ENCODE results near the gene HASPIN. TPM values are rescaled to one million over a fixed set of nuclear protein-coding genes. Genes with fewer than 3 reads are reported as not detected.

Gene HASPIN
- total and polyA plus RNA-seq, 12 donors, result 0.12 to 1.5 (median 0.25) TPM; not detected in 1

- no peaks in the 10 kb centered on the region for H3K9me3 ChIP-seq
- no peak overlapping the region for H3K27ac ChIP-seq
- DNase-seq, result no peak
- intact Hi-C loops (cut with DNase I), result no loop called here
- TF ChIP-seq, protein P1, sequence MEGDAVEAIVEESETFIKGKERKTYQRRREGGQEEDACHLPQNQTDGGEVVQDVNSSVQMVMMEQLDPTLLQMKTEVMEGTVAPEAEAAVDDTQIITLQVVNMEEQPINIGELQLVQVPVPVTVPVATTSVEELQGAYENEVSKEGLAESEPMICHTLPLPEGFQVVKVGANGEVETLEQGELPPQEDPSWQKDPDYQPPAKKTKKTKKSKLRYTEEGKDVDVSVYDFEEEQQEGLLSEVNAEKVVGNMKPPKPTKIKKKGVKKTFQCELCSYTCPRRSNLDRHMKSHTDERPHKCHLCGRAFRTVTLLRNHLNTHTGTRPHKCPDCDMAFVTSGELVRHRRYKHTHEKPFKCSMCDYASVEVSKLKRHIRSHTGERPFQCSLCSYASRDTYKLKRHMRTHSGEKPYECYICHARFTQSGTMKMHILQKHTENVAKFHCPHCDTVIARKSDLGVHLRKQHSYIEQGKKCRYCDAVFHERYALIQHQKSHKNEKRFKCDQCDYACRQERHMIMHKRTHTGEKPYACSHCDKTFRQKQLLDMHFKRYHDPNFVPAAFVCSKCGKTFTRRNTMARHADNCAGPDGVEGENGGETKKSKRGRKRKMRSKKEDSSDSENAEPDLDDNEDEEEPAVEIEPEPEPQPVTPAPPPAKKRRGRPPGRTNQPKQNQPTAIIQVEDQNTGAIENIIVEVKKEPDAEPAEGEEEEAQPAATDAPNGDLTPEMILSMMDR (IDR thresholded peaks at IDR 0.05), result no peak
- no peak for ATAC-seq
- WGBS, 2 donors, result 96 to 100% methylated on average over 3 of the region's 3 CpGs
- no peaks in the 10 kb centered on the region for H3K36me3 ChIP-seq
- no peak overlapping the region for H3K4me3 ChIP-seq
- H3K4me1 ChIP-seq, result no peaks in the 10 kb centered on the region
- peaks cover 0 to 4% (median 0%) of the 10 kb centered on the region in 7 donors for H3K27me3 ChIP-seq
These were observed 50.3 kb downstream of the HASPIN start for GRCh38 chr17:3773966-3774365.

Other genes starting within 250 kb of the HASPIN start
- gene ASPA, start 247.9 kb upstream of the HASPIN start, total RNA-seq, result 1 to 10 TPM in 9 of 10 donors, under 1 TPM in 1; 0.34 to 2.9 (median 1.5) TPM
- gene ASPA, start 247.9 kb upstream of the HASPIN start, polyA plus RNA-seq, result 1 to 10 TPM in 1 of 2 donors, under 1 TPM in 1; 0.26 to 1.8 TPM
- gene TRPV3, start 166.1 kb upstream of the HASPIN start, total RNA-seq, result 1 to 10 TPM in 5 of 10 donors, under 1 TPM in 5; 0.17 to 1.8 (median 1.1) TPM
- 1 to 10 TPM in 1 of 2 donors, under 1 TPM in 1; 0.19 to 2.8 TPM for gene TRPV3, start 166.1 kb upstream of the HASPIN start, polyA plus RNA-seq
- 1 to 10 TPM; 2.2 to 6.5 (median 3.7) TPM for gene TRPV1, start 114.5 kb upstream of the HASPIN start, total RNA-seq
- 10 to 100 TPM in 1 of 2 donors, 1 to 10 TPM in 1; 2.1 to 12.5 TPM for gene TRPV1, start 114.5 kb upstream of the HASPIN start, polyA plus RNA-seq
- gene SHPK, start 87.7 kb upstream of the HASPIN start, total RNA-seq, result 1 to 10 TPM; 2.6 to 5.8 (median 4.2) TPM
- gene SHPK, start 87.7 kb upstream of the HASPIN start, polyA plus RNA-seq, result 1 to 10 TPM; 2.3 to 7.6 TPM
- 10 to 100 TPM in 1 of 10 donors, 1 to 10 TPM in 9; 5.2 to 11.8 (median 8.0) TPM for gene CTNS, start 87.1 kb upstream of the HASPIN start, total RNA-seq
- 1 to 10 TPM; 7.5 to 7.6 TPM for gene CTNS, start 87.1 kb upstream of the HASPIN start, polyA plus RNA-seq
- 100 to 1,000 TPM; 147 to 206 (median 176) TPM for gene TAX1BP3, start 55.3 kb upstream of the HASPIN start, total RNA-seq
- 100 to 1,000 TPM; 134 to 149 TPM for gene TAX1BP3, start 55.3 kb upstream of the HASPIN start, polyA plus RNA-seq
- gene EMC6, start 55.1 kb upstream of the HASPIN start, total RNA-seq, result 10 to 100 TPM; 46.0 to 75.0 (median 52.7) TPM
- 100 to 1,000 TPM in 1 of 2 donors, 10 to 100 TPM in 1; 80.5 to 203 TPM for gene EMC6, start 55.1 kb upstream of the HASPIN start, polyA plus RNA-seq
- gene P2RX5, start 27.7 kb upstream of the HASPIN start, total RNA-seq, result 10 to 100 TPM in 7 of 10 donors, 1 to 10 TPM in 3; 6.0 to 24.5 (median 11.9) TPM
- gene P2RX5, start 27.7 kb upstream of the HASPIN start, polyA plus RNA-seq, result 10 to 100 TPM; 12.4 to 56.6 TPM
- 10 to 100 TPM; 14.0 to 20.0 (median 15.6) TPM for gene ITGAE, start 77.3 kb downstream of the HASPIN start, total RNA-seq
- 10 to 100 TPM; 24.3 to 35.4 TPM for gene ITGAE, start 77.3 kb downstream of the HASPIN start, polyA plus RNA-seq
- gene NCBP3, start 122.3 kb downstream of the HASPIN start, total RNA-seq, result 10 to 100 TPM; 14.6 to 30.9 (median 23.1) TPM
- 10 to 100 TPM in 1 of 2 donors, 1 to 10 TPM in 1; 7.3 to 20.0 TPM for gene NCBP3, start 122.3 kb downstream of the HASPIN start, polyA plus RNA-seq
- 1 to 10 TPM; 1.8 to 5.7 (median 3.7) TPM for gene CAMKK1, start 169.2 kb downstream of the HASPIN start, total RNA-seq
- 1 to 10 TPM; 2.6 to 2.8 TPM for gene CAMKK1, start 169.2 kb downstream of the HASPIN start, polyA plus RNA-seq
- gene P2RX1, start 192.6 kb downstream of the HASPIN start, total RNA-seq, result 1 to 10 TPM in 4 of 10 donors, under 1 TPM in 6; 0.27 to 2.6 (median 0.49) TPM
- gene P2RX1, start 192.6 kb downstream of the HASPIN start, polyA plus RNA-seq, result under 1 TPM; 0.37 to 0.99 TPM
- gene ATP2A3, start 240.5 kb downstream of the HASPIN start, total RNA-seq, result 10 to 100 TPM in 1 of 10 donors, 1 to 10 TPM in 9; 4.3 to 10.2 (median 5.7) TPM
- gene ATP2A3, start 240.5 kb downstream of the HASPIN start, polyA plus RNA-seq, result 10 to 100 TPM; 10.2 to 11.0 TPM